Measurements from ENCODE around the gene ZNF81.

GRCh38 chrX:47804315-47804714, 32.4 kb upstream of the ZNF81 start:
- TF ChIP-seq CTCF (IDR thresholded peaks at IDR 0.05) (no peak), POLR2A (IDR thresholded peaks at IDR 0.05) (no peak), POLR2AphosphoS5 (IDR thresholded peaks at IDR 0.05) (no peak)

Data from prostate gland (tissue), 2 donors.